DOHH2 (cell line): ENCODE results near the gene PQBP1.

Experiments
- EZH2phosphoT487 ChIP-seq: fragments of 200-600 bp; sonication (generic); IDR thresholded peaks from 2 replicates; pipeline ENCODE4 v1.6.1; 2017; ENCODE audit warnings: borderline replicate concordance, mild to moderate bottlenecking, antibody characterized with exemption, low read length, moderate library complexity, mixed read lengths
- TF ChIP-seq, protein P1 (sequence below): fragments of 200-600 bp; sonication (generic); IDR thresholded peaks from one replicate; pipeline ENCODE4 v1.5.1; 2014; ENCODE audit warnings: antibody characterized with exemption, mild to moderate bottlenecking, low read depth, low read length; ENCODE audit not compliant: poor library complexity, severe bottlenecking

DNA sequence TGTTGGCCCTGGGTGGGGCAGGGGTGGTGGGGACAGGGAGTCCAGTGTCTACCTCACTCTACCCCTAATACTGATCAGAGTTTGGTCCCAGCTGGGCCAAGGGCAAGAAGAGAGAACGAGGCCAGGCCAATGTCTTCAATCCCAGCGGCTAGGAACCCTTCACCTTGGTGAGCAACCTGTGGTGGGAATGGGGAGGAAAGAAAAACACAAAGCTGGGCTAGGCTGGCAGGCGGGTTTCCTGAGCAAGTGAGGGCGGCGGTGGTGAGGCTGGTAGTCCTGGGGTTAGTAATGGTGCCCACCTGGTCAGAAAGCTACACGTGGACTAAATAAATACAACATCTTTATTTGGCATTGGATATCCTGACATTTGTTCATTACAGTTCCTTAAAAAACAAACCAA, 5.6 kb downstream of the PQBP1 start:
- TF ChIP-seq, protein P1, sequence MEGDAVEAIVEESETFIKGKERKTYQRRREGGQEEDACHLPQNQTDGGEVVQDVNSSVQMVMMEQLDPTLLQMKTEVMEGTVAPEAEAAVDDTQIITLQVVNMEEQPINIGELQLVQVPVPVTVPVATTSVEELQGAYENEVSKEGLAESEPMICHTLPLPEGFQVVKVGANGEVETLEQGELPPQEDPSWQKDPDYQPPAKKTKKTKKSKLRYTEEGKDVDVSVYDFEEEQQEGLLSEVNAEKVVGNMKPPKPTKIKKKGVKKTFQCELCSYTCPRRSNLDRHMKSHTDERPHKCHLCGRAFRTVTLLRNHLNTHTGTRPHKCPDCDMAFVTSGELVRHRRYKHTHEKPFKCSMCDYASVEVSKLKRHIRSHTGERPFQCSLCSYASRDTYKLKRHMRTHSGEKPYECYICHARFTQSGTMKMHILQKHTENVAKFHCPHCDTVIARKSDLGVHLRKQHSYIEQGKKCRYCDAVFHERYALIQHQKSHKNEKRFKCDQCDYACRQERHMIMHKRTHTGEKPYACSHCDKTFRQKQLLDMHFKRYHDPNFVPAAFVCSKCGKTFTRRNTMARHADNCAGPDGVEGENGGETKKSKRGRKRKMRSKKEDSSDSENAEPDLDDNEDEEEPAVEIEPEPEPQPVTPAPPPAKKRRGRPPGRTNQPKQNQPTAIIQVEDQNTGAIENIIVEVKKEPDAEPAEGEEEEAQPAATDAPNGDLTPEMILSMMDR = no peak
- no peak for TF ChIP-seq EZH2phosphoT487
